H1 (cell line): ENCODE measurements around the gene DMXL1. TPM values are rescaled to one million over a fixed set of nuclear protein-coding genes. Genes with fewer than 3 reads are reported as not detected.

Experiments used
- CTCF ChIA-PET: fragments of 300-600 bp; sonication (Branson Sonifier 250); formaldehyde crosslinking; loops from one replicate; lab custom pipeline; 2021; ENCODE audit not compliant: partially characterized antibody; lab: Charles Lee
- POLR2A ChIA-PET: fragments of 300-600 bp; sonication (Branson Sonifier 250); formaldehyde crosslinking; loops from one replicate; lab custom pipeline; 2021; ENCODE audit warnings: inconsistent platforms; ENCODE audit not compliant: partially characterized antibody; lab: Charles Lee
- DNase-seq, 2 experiments: peaks; one replicate each; pipeline versions ENCODE4 v3.0.0 to v3.0.0-alpha.2; 2010 to 2022; ENCODE audit warnings: low spot score in 2 of 2, low read depth in 1 of 2, mixed read lengths in 1 of 2
- FAIRE-seq: peaks from 2 replicates; lab custom pipeline; 2011; peaks lifted over from hg19 to GRCh38; lab: Jason Lieb, UNC
- H2AFZ ChIP-seq: 2 replicates; pipeline ENCODE4 v1.8.1; 2012; ENCODE audit warnings: low read length, inconsistent platforms
- H2AK5ac ChIP-seq: 2 replicates; pipeline ENCODE4 v1.6.1; 2013; ENCODE audit warnings: low read depth, low read length
- H2BK120ac ChIP-seq: replicated peaks from 2 replicates; pipeline ENCODE3; 2013; ENCODE audit warnings: low read depth, low read length, inconsistent platforms
- H2BK12ac ChIP-seq: 2 replicates; pipeline ENCODE4 v1.6.1; 2013; ENCODE audit warnings: low read depth, low read length
- H2BK15ac ChIP-seq: 2 replicates; pipeline ENCODE4 v1.6.1; 2013; ENCODE audit warnings: low read length
- H2BK20ac ChIP-seq: 2 replicates; pipeline ENCODE4 v1.6.1; 2013; ENCODE audit warnings: low read length
- H2BK5ac ChIP-seq: 2 replicates; pipeline ENCODE4 v1.6.1; 2013; ENCODE audit warnings: low read depth, low read length
- H3K14ac ChIP-seq: 2 replicates; pipeline ENCODE4 v1.6.1; 2013; ENCODE audit warnings: inconsistent platforms; ENCODE audit not compliant: insufficient read length
- H3K18ac ChIP-seq: 2 replicates; pipeline ENCODE4 v1.6.1; 2013; ENCODE audit warnings: low read length; ENCODE audit errors: extremely low read depth
- H3K23ac ChIP-seq: 2 replicates; pipeline ENCODE4 v1.6.1; 2013; ENCODE audit warnings: inconsistent platforms; ENCODE audit not compliant: insufficient read length
- H3K23me2 ChIP-seq: 2 replicates; pipeline ENCODE4 v1.6.1; 2013; ENCODE audit warnings: low read depth, low read length
- H3K27ac ChIP-seq: 2 replicates; pipeline ENCODE4 v1.6.1; 2011; ENCODE audit warnings: low read depth, low read length, inconsistent platforms
- H3K27me3 ChIP-seq, 4 experiments: replicated peaks in 1 of 4; 1 replicate in 1 of 4; 2 replicates in 3 of 4; pipeline versions ENCODE4 v1.6.1 to v1.8.1; 2011 to 2013; ENCODE audit warnings: low read length in 3 of 4, mild to moderate bottlenecking in 3 of 4, inconsistent platforms in 2 of 4, mixed read lengths in 2 of 4, moderate library complexity in 1 of 4; ENCODE audit not compliant: control insufficient read depth in 3 of 4, insufficient read depth in 3 of 4; ENCODE audit errors: extremely low read depth in 1 of 4
- H3K36me3 ChIP-seq, 4 experiments: 2 replicates each; pipeline versions ENCODE4 v1.6.1 to v1.8.1; 2011 to 2013; ENCODE audit warnings: mild to moderate bottlenecking in 4 of 4, low read length in 3 of 4, moderate library complexity in 2 of 4, control low read depth in 1 of 4, inconsistent platforms in 1 of 4; ENCODE audit not compliant: insufficient read depth in 4 of 4, control insufficient read depth in 2 of 4
- H3K4ac ChIP-seq: replicated peaks from 2 replicates; pipeline ENCODE3; 2013; ENCODE audit warnings: low read length, low read depth, mixed read lengths, inconsistent platforms; ENCODE audit not compliant: insufficient read length
- H3K4me1 ChIP-seq, 4 experiments: replicated peaks in 1 of 4; 1 replicate in 1 of 4; 2 replicates in 3 of 4; pipeline versions ENCODE4 v1.6.1 to v1.8.1; 2011 to 2013; ENCODE audit warnings: low read length in 3 of 4, inconsistent platforms in 2 of 4, mixed read lengths in 1 of 4; ENCODE audit not compliant: insufficient read depth in 4 of 4, control insufficient read depth in 3 of 4
- H3K4me2 ChIP-seq, 2 experiments: 2 replicates each; pipeline versions ENCODE4 v1.6.1 to v1.8.1; 2011 to 2013; ENCODE audit warnings: low read depth in 2 of 2, low read length in 2 of 2, control low read depth in 1 of 2, inconsistent platforms in 1 of 2, mild to moderate bottlenecking in 1 of 2; ENCODE audit not compliant: insufficient read depth in 1 of 2
- H3K4me3 ChIP-seq, 4 experiments: fragments of 200-600, 300-600 bp in 1 of 4; sonication (generic), shearing (Covaris generic), sonication (Bioruptor Twin) in 1 of 4; 2 replicates each; pipeline versions ENCODE4 v1.5.1 to v1.8.1; 2011 to 2016; ENCODE audit warnings: low read length in 4 of 4, low read depth in 3 of 4, control low read depth in 2 of 4, inconsistent platforms in 2 of 4, mild to moderate bottlenecking in 2 of 4, mixed read lengths in 1 of 4, moderate library complexity in 1 of 4; ENCODE audit not compliant: insufficient read depth in 2 of 4; ENCODE audit errors: extremely low read depth in 1 of 4
- H3K56ac ChIP-seq: replicated peaks from 2 replicates; pipeline ENCODE3; 2013; ENCODE audit warnings: low read depth, mild to moderate bottlenecking, mixed read lengths, low read length, inconsistent platforms; ENCODE audit not compliant: insufficient read length
- H3K79me1 ChIP-seq: 2 replicates; pipeline ENCODE4 v1.6.1; 2013; ENCODE audit warnings: low read depth, low read length, control low read depth
- H3K79me2 ChIP-seq, 2 experiments: 2 replicates each; pipeline versions ENCODE4 v1.6.1 to v1.8.1; 2012 to 2013; ENCODE audit warnings: low read length in 2 of 2, mild to moderate bottlenecking in 2 of 2, inconsistent platforms in 1 of 2; ENCODE audit not compliant: insufficient read depth in 2 of 2, control insufficient read depth in 1 of 2
- H3K9ac ChIP-seq, 4 experiments: replicated peaks in 1 of 4; 1 replicate in 1 of 4; 2 replicates in 3 of 4; pipeline versions ENCODE4 v1.6.1 to v1.8.1; 2011 to 2013; ENCODE audit warnings: low read depth in 3 of 4, low read length in 3 of 4, control low read depth in 2 of 4, mild to moderate bottlenecking in 2 of 4, moderate library complexity in 2 of 4, inconsistent platforms in 1 of 4; ENCODE audit errors: extremely low read depth in 1 of 4
- H3K9me3 ChIP-seq, 2 experiments: 2 replicates each; pipeline versions ENCODE4 v1.6.1 to v1.8.1; 2012 to 2013; ENCODE audit warnings: mild to moderate bottlenecking in 2 of 2, moderate library complexity in 2 of 2, control low read depth in 1 of 2, inconsistent platforms in 1 of 2, low read depth in 1 of 2, low read length in 1 of 2, mixed read lengths in 1 of 2; ENCODE audit not compliant: insufficient read depth in 2 of 2
- H4K20me1 ChIP-seq, 2 experiments: replicated peaks in 1 of 2; 2 replicates each; pipeline versions ENCODE3 to v1.8.1; 2011 to 2013; ENCODE audit warnings: inconsistent platforms in 2 of 2, low read length in 2 of 2, mild to moderate bottlenecking in 1 of 2; ENCODE audit not compliant: insufficient read depth in 2 of 2, control insufficient read depth in 1 of 2
- H4K5ac ChIP-seq: 2 replicates; pipeline ENCODE4 v1.6.1; 2013; ENCODE audit warnings: low read length, low read depth, mixed read lengths, inconsistent platforms; ENCODE audit not compliant: insufficient read length
- H4K8ac ChIP-seq: 2 replicates; pipeline ENCODE4 v1.8.0; 2013; ENCODE audit warnings: mild to moderate bottlenecking, moderate library complexity, low read length, inconsistent platforms; ENCODE audit not compliant: insufficient read depth; ENCODE audit errors: extremely low read depth
- H4K91ac ChIP-seq: replicated peaks from 2 replicates; pipeline ENCODE3; 2013; ENCODE audit warnings: low read length, mixed read lengths, inconsistent platforms; ENCODE audit not compliant: insufficient read length
- ASH2L ChIP-seq: fragments of 200-600, 300-600 bp; sonication (generic); IDR thresholded peaks from one replicate; pipeline ENCODE4 v1.7.1; 2017; ENCODE audit warnings: low read length
- BACH1 ChIP-seq: IDR thresholded peaks from 2 replicates; pipeline ENCODE4 v1.6.1; 2012; ENCODE audit warnings: low read length, improper control_type of control experiment
- CBX5 ChIP-seq: fragments of 300-800, 300-1000 bp; sonication (generic); IDR thresholded peaks from 2 replicates; pipeline ENCODE4 v1.7.1; 2016; ENCODE audit warnings: antibody characterized with exemption, low read length, low read depth
- EP300 ChIP-seq, 2 experiments: IDR thresholded peaks; 1 replicate in 1 of 2; 2 replicates in 1 of 2; pipeline ENCODE4 v1.6.1; 2011 to 2012; ENCODE audit warnings: low read depth in 2 of 2, low read length in 2 of 2, mild to moderate bottlenecking in 2 of 2, borderline replicate concordance in 1 of 2, inconsistent platforms in 1 of 2, moderate library complexity in 1 of 2
- GABPA ChIP-seq: IDR thresholded peaks from 2 replicates; pipeline ENCODE4 v1.6.1; 2011; ENCODE audit warnings: mild to moderate bottlenecking, low read length, moderate library complexity, borderline replicate concordance; ENCODE audit not compliant: insufficient read depth
- HDAC6 ChIP-seq: IDR thresholded peaks from one replicate; pipeline ENCODE4 v1.7.1; 2012; ENCODE audit warnings: low read depth, mild to moderate bottlenecking, inconsistent platforms, low read length, moderate library complexity
- KDM4A ChIP-seq: IDR thresholded peaks from one replicate; pipeline ENCODE4 v1.7.1; 2012; ENCODE audit warnings: low read depth, mild to moderate bottlenecking, moderate library complexity, low read length, inconsistent platforms; ENCODE audit not compliant: severe bottlenecking
- NANOG ChIP-seq: IDR thresholded peaks from 2 replicates; pipeline ENCODE4 v1.6.1; 2011; ENCODE audit warnings: low read length, low read depth, mild to moderate bottlenecking, inconsistent platforms; ENCODE audit not compliant: insufficient read depth, poor library complexity, severe bottlenecking
- PHF8 ChIP-seq: fragments of 200-600 bp; sonication (generic); conservative IDR thresholded peaks from 2 replicates; pipeline ENCODE4 v1.7.1; 2012; ENCODE audit warnings: low read depth, mild to moderate bottlenecking, inconsistent platforms, low read length, moderate library complexity
- RBBP5 ChIP-seq: IDR thresholded peaks from 2 replicates; pipeline ENCODE4 v1.7.1; 2012; ENCODE audit warnings: low read depth, mild to moderate bottlenecking, inconsistent platforms, low read length, moderate library complexity, borderline replicate concordance
- SAP30 ChIP-seq: fragments of 300-600 bp; sonication (generic); IDR thresholded peaks from 2 replicates; pipeline ENCODE4 v1.7.1; 2012; ENCODE audit warnings: low read length, moderate library complexity, mild to moderate bottlenecking, inconsistent platforms; ENCODE audit not compliant: insufficient read depth, insufficient replicate concordance
- USF2 ChIP-seq: IDR thresholded peaks from 2 replicates; pipeline ENCODE4 v1.6.1; 2011; ENCODE audit warnings: low read length, improper control_type of control experiment
- WGBS, 2 experiments: shearing (Covaris generic) in 1 of 2; methylation state at CpG; one replicate each; pipeline versions ENCODE4 v1.1.6 to v1.1.7; 2013 to 2015; ENCODE audit warnings: low lambda C conversion rate in 2 of 2, mixed read lengths in 2 of 2, inconsistent platforms in 1 of 2, low coverage in 1 of 2, missing lambda C conversion rate in 1 of 2; ENCODE audit not compliant: insufficient replicate concordance in 2 of 2, insufficient coverage in 1 of 2, insufficient read length in 1 of 2; ENCODE audit errors: extremely low coverage in 1 of 2, missing lambda C conversion rate in 1 of 2; 5-methylcytosine and 5-hydroxymethylcytosine counted together
- polyA plus RNA-seq, 7 experiments: library from polyadenylated mRNA; depleted of rRNA in 3 of 7; stranded (reverse) in 5 of 7; unstranded in 2 of 7; fragments of >200 nt in 5 of 7; fragments of 200-250 nt in 2 of 7; gene quantifications; 1 replicate in 5 of 7; 2 replicates in 1 of 7; 4 replicates in 1 of 7; pipeline versions ENCODE4 v1.2.1 to v1.2.3, GENCODE V29; 2011 to 2013; ENCODE audit warnings: missing spikeins in 2 of 7, mixed read lengths in 2 of 7
- total RNA-seq: library from RNA; stranded (reverse); fragmentation: NEBNext Ultra II Directional; extraction: Animal tissue kit (Norgen Biotek cat#: 25700); gene quantifications from 2 replicates; pipeline ENCODE4 v1.2.1, GENCODE V29; 2021

DMXL1 gene
- total and polyA plus RNA-seq, 2 of the 8 experiments (the other 6 are each of a cell fraction or from before 2014, with no cell fraction given), result 10.1 to 43.9 TPM

- no peaks in the 10 kb centered on the region for H3K36me3 ChIP-seq
- no peak overlapping the region for H3K23ac ChIP-seq
- no peak overlapping the region for H2BK20ac ChIP-seq
- no peak overlapping the region for H4K91ac ChIP-seq
- H3K14ac ChIP-seq, result no peak overlapping the region
- H2AFZ ChIP-seq, result no peak overlapping the region
- H2BK5ac ChIP-seq, result no peak overlapping the region
- peaks cover 2% of the 10 kb centered on the region; the same call in 1 of the 2 replicates for H3K23me2 ChIP-seq
- no peak overlapping the region for H2BK12ac ChIP-seq
- H2AK5ac ChIP-seq, result no peak overlapping the region
- H3K18ac ChIP-seq, result no peak overlapping the region
- no peak overlapping the region for H3K4me3 ChIP-seq
- H3K4me2 ChIP-seq, result no peak overlapping the region
- no peaks in the 10 kb centered on the region for H3K79me1 ChIP-seq
- no peak overlapping the region for H4K5ac ChIP-seq
- no peaks in the 10 kb centered on the region for H3K27me3 ChIP-seq
- CTCF ChIA-PET, result interaction anchor here (0.8 kb wide), 1 partner anchor 11 kb away, joined by 4 read pairs; no protein-coding TSS in a partner anchor
- no peak overlapping the region for H3K4ac ChIP-seq
- no peak for FAIRE-seq
- no peak overlapping the region for H3K56ac ChIP-seq
- WGBS, 2 experiments, result 88% methylated on average over 1 of the region's 1 CpG; no CpG with 5 or more reads in 1 of the 2 experiments
- no peak overlapping the region for H3K9ac ChIP-seq
- peaks cover 9 to 82% of the 10 kb centered on the region in 2 experiments for H3K79me2 ChIP-seq
- H3K27ac ChIP-seq, result no peak overlapping the region
- peaks cover 0 to 2% of the 10 kb centered on the region in 2 experiments for H4K20me1 ChIP-seq
- H3K9me3 ChIP-seq, result no peaks in the 10 kb centered on the region
- no peak overlapping the region for H4K8ac ChIP-seq
- POLR2A ChIA-PET, result no interaction called here
- H2BK120ac ChIP-seq, result no peak overlapping the region
- no peak overlapping the region for H2BK15ac ChIP-seq
- DNase-seq, result no peak
- peaks cover 4 to 22% (median 17%) of the 10 kb centered on the region in 4 experiments for H3K4me1 ChIP-seq
- no peak for TF ChIP-seq GABPA
- TF ChIP-seq ASH2L, result no peak
- TF ChIP-seq BACH1, result no peak
- TF ChIP-seq CBX5, result no peak
- TF ChIP-seq RBBP5, result no peak
- TF ChIP-seq EP300 (IDR thresholded peaks at IDR 0.05; ENCODE audit: borderline replicate concordance in 1 of 2, low read depth in 2 of 2, low read length in 2 of 2), result no peak
- no peak for TF ChIP-seq KDM4A
- TF ChIP-seq USF2, result no peak
- no peak for TF ChIP-seq SAP30
- no peak for TF ChIP-seq PHF8
- TF ChIP-seq NANOG, result no peak
- TF ChIP-seq HDAC6, result no peak
These were observed 5.2 kb downstream of the DMXL1 start for GRCh38 chr5:119076080-119076479.
